ENCODE results near the gene SMAD9.

SMAD9 gene

GRCh38 chr13:36919833-36920615 lies at the start of gene SMAD9:
SMAD9 (minus strand) TSS chr13:36920238; CDS start chr13:36879689, 40,549 bp downstream.
- DNase-seq, result no peak

GRCh38 chr13:36966404-36966803 lies 46.4 kb upstream of the SMAD9 start:
- no peak for DNase-seq

GRCh38 chr13:36965767-36966166 lies 45.7 kb upstream of the SMAD9 start:
- no peak for DNase-seq

- DNase-seq, result no peak
Observed at GRCh38 chr13:36959456-36960116, 39.5 kb upstream of the SMAD9 start.

GRCh38 chr13:36954542-36954941 lies 34.5 kb upstream of the SMAD9 start:
- DNase-seq, result no peak

GRCh38 chr13:36950920-36951319 lies 30.9 kb upstream of the SMAD9 start:
- no peak for DNase-seq

- DNase-seq, result no peak
Observed at GRCh38 chr13:36950330-36950729, 30.3 kb upstream of the SMAD9 start.

- DNase-seq, result no peak
Observed at GRCh38 chr13:36945078-36945477, 25.0 kb upstream of the SMAD9 start.

- no peak for DNase-seq
Observed at GRCh38 chr13:36925603-36926002, 5.6 kb upstream of the SMAD9 start.

- DNase-seq, result no peak
Observed at GRCh38 chr13:36924001-36924400, 4.0 kb upstream of the SMAD9 start.

- DNase-seq, result no peak
Observed at GRCh38 chr13:36921631-36922301, 1.7 kb upstream of the SMAD9 start.

- DNase-seq, result no peak
Observed at GRCh38 chr13:36920616-36921185, 663 bp upstream of the SMAD9 start.

- DNase-seq, result no peak
Observed at GRCh38 chr13:36919171-36919832, 736 bp downstream of the SMAD9 start.

GRCh38 chr13:36918246-36919131 lies 1.5 kb downstream of the SMAD9 start:
- DNase-seq, result no peak

- no peak for DNase-seq
Observed at GRCh38 chr13:36917311-36917710, 2.7 kb downstream of the SMAD9 start.

- no peak for DNase-seq
Observed at GRCh38 chr13:36915896-36916640, 4.0 kb downstream of the SMAD9 start.

GRCh38 chr13:36915106-36915505 lies 4.9 kb downstream of the SMAD9 start:
- no peak for DNase-seq

- no peak for DNase-seq
Observed at GRCh38 chr13:36914648-36915047, 5.4 kb downstream of the SMAD9 start.

- DNase-seq, result no peak
Observed at GRCh38 chr13:36913463-36913862, 6.6 kb downstream of the SMAD9 start.

- DNase-seq, result no peak
Observed at GRCh38 chr13:36912973-36913372, 7.1 kb downstream of the SMAD9 start.

- DNase-seq, result no peak
Observed at GRCh38 chr13:36912369-36912768, 7.7 kb downstream of the SMAD9 start.
